HepG2 (cell line): ENCODE results near the gene HSF4. TPM values are rescaled to one million over a fixed set of nuclear protein-coding genes. Genes with fewer than 3 reads are reported as not detected.

Experiments
- ATRX ChIP-seq: sonication (generic); formaldehyde crosslinking; IDR thresholded peaks from 2 replicates; pipeline ENCODE4 v1.4.0; 2020; ENCODE audit warnings: missing genetic modification reagents, borderline replicate concordance
- ELK4 ChIP-seq: sonication (generic); formaldehyde crosslinking; IDR thresholded peaks from 2 replicates; pipeline ENCODE4 v1.9.0; 2021; ENCODE audit warnings: missing genetic modification reagents, borderline replicate concordance
- JUN ChIP-seq: sonication (generic); formaldehyde crosslinking; IDR thresholded peaks from 2 replicates; pipeline ENCODE4 v1.4.0; 2020; ENCODE audit warnings: mild to moderate bottlenecking, missing genetic modification reagents
- MED1 ChIP-seq: sonication (generic); formaldehyde crosslinking; IDR thresholded peaks from 2 replicates; pipeline ENCODE4 v1.4.0; 2020; ENCODE audit warnings: missing genetic modification reagents
- POLR2AphosphoS2 ChIP-seq: IDR thresholded peaks from 2 replicates; pipeline ENCODE4 v1.6.1; 2011; ENCODE audit warnings: low read depth, low read length, improper control_type of control experiment
- PTBP1 ChIP-seq: fragments of 200-400 bp; formaldehyde crosslinking; IDR thresholded peaks from 2 replicates; pipeline ENCODE4 v1.6.1; 2018; ENCODE audit warnings: low read length, low read depth; ENCODE audit not compliant: poor library complexity, severe bottlenecking
- SMYD3 ChIP-seq: sonication (generic); formaldehyde crosslinking; IDR thresholded peaks from 2 replicates; pipeline ENCODE4 v1.8.1; 2023; ENCODE audit warnings: mild to moderate bottlenecking, missing genetic modification reagents
- SNAPC2 ChIP-seq: sonication (generic); formaldehyde crosslinking; IDR thresholded peaks from 2 replicates; pipeline ENCODE4 v1.8.1; 2022; ENCODE audit warnings: mild to moderate bottlenecking, missing genetic modification reagents
- TP53 ChIP-seq: sonication (generic); formaldehyde crosslinking; conservative IDR thresholded peaks from 2 replicates; pipeline ENCODE4 v1.4.0; 2020; ENCODE audit warnings: missing genetic modification reagents
- YY1 ChIP-seq: IDR thresholded peaks from 2 replicates; pipeline ENCODE4 v1.6.1; 2011; ENCODE audit warnings: low read length, low read depth, moderate library complexity, mild to moderate bottlenecking; ENCODE audit not compliant: insufficient read depth, insufficient replicate concordance
- ZFP41 ChIP-seq: sonication (generic); formaldehyde crosslinking; IDR thresholded peaks from 2 replicates; pipeline ENCODE4 v1.4.0; 2020; ENCODE audit warnings: mild to moderate bottlenecking, missing genetic modification reagents, borderline replicate concordance
- ZNF350 ChIP-seq: sonication (generic); formaldehyde crosslinking; IDR thresholded peaks from 2 replicates; pipeline ENCODE4 v1.4.0; 2020; ENCODE audit warnings: mild to moderate bottlenecking, low read depth, missing genetic modification reagents, borderline replicate concordance
- ZNF362 ChIP-seq: sonication (generic); formaldehyde crosslinking; IDR thresholded peaks from 2 replicates; pipeline ENCODE4 v1.4.0; 2020; ENCODE audit warnings: missing genetic modification reagents, mild to moderate bottlenecking, borderline replicate concordance
- ZNF773 ChIP-seq: sonication (generic); formaldehyde crosslinking; IDR thresholded peaks from 2 replicates; pipeline ENCODE4 v1.4.0; 2020; ENCODE audit warnings: missing genetic modification reagents, borderline replicate concordance
- polyA plus RNA-seq, 8 experiments: library from polyadenylated mRNA; depleted of rRNA in 3 of 8; stranded (reverse) in 7 of 8; unstranded in 1 of 8; fragments of >200 nt; fragmentation: Illumina TruSeq in 4 of 8; extraction: Trizol in 4 of 8; gene quantifications; 2 replicates each; pipeline versions ENCODE4 v1.2.1 to v1.2.3, GENCODE V29; 2011 to 2016; ENCODE audit warnings: low read depth in 4 of 8, missing spikeins in 1 of 8, mixed read lengths in 1 of 8; ENCODE audit not compliant: insufficient read depth in 1 of 8
- total RNA-seq, 5 experiments: library from RNA; depleted of rRNA; stranded (reverse); fragments of >200 nt; fragmentation: Illumina TruSeq; extraction: Trizol; gene quantifications; 2 replicates each; pipeline ENCODE4 v1.2.3, GENCODE V29; 2016; ENCODE audit warnings: low read depth in 1 of 5
- TF ChIP-seq, protein P1 (sequence below): sonication (generic); formaldehyde crosslinking; IDR thresholded peaks from 2 replicates; pipeline ENCODE4 v1.4.0; 2020; ENCODE audit warnings: missing genetic modification reagents
- TF ChIP-seq, protein P2 (sequence below): sonication (generic); formaldehyde crosslinking; IDR thresholded peaks from 2 replicates; pipeline ENCODE4 v1.5.0; 2020; ENCODE audit warnings: mild to moderate bottlenecking, missing genetic modification reagents, borderline replicate concordance
- TF ChIP-seq, protein P3 (sequence below): sonication (generic); formaldehyde crosslinking; IDR thresholded peaks from 2 replicates; pipeline ENCODE4 v1.4.0; 2020; ENCODE audit warnings: missing genetic modification reagents

Gene HSF4
- total and polyA plus RNA-seq, 2 of the 13 experiments (the other 11 are each of a cell fraction or from before 2014, with no cell fraction given), result 3.5 to 16.9 TPM

DNA sequence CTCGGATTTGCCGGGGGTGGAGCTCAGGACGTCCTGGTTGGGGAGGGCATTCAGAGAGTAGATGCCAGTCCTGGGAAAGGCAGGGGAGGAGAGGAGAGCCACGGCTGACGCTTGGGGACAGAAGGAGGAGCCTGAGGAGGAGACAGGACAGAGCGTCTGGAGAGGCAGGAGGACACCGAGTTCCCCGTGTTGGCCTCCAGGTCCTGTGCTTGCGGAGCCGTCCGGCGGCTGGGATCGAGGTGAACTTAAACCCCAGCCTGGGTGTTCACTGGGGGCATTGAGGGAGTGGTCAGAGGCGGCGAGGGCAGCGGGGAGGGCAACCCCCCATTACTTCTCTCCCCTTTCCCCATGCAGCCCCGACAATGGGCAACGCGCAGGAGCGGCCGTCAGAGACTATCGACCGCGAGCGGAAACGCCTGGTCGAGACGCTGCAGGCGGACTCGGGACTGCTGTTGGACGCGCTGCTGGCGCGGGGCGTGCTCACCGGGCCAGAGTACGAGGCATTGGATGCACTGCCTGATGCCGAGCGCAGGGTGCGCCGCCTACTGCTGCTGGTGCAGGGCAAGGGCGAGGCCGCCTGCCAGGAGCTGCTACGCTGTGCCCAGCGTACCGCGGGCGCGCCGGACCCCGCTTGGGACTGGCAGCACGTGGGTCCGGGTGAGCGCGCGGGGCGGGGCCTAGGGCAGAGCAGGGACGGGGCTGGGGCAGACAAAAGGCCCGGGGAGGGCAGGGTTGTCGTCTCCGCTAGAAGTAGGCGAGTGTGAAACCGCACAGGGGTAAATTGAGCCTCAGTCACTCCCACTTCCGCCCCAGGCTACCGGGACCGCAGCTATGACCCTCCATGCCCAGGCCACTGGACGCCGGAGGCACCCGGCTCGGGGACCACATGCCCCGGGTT lies 9.5 kb downstream of the HSF4 start (continued):
- TF ChIP-seq ZNF362 (CRISPR knock-in tag) (peak; percentile 36; the same call in 1 of the 2 replicates), POLR2AphosphoS2 (no peak), SNAPC2 (CRISPR knock-in tag) (peak; percentile 96), SMYD3 (0 out of 2 replicates have a peak, but pooled peaks have one; percentile 32), ZFP41 (CRISPR knock-in tag) (peak; percentile 97), ZNF350 (CRISPR knock-in tag) (peak; percentile 96), MED1 (CRISPR knock-in tag) (peak; percentile 87), ZNF773 (CRISPR knock-in tag) (no peak), JUN (CRISPR knock-in tag) (no peak), YY1 (peak; percentile 48), TP53 (no peak; the same call in 1 of the 2 replicates), PTBP1 (peak; percentile 83), ELK4 (no peak), ATRX (no peak)
- TF ChIP-seq, protein P1, sequence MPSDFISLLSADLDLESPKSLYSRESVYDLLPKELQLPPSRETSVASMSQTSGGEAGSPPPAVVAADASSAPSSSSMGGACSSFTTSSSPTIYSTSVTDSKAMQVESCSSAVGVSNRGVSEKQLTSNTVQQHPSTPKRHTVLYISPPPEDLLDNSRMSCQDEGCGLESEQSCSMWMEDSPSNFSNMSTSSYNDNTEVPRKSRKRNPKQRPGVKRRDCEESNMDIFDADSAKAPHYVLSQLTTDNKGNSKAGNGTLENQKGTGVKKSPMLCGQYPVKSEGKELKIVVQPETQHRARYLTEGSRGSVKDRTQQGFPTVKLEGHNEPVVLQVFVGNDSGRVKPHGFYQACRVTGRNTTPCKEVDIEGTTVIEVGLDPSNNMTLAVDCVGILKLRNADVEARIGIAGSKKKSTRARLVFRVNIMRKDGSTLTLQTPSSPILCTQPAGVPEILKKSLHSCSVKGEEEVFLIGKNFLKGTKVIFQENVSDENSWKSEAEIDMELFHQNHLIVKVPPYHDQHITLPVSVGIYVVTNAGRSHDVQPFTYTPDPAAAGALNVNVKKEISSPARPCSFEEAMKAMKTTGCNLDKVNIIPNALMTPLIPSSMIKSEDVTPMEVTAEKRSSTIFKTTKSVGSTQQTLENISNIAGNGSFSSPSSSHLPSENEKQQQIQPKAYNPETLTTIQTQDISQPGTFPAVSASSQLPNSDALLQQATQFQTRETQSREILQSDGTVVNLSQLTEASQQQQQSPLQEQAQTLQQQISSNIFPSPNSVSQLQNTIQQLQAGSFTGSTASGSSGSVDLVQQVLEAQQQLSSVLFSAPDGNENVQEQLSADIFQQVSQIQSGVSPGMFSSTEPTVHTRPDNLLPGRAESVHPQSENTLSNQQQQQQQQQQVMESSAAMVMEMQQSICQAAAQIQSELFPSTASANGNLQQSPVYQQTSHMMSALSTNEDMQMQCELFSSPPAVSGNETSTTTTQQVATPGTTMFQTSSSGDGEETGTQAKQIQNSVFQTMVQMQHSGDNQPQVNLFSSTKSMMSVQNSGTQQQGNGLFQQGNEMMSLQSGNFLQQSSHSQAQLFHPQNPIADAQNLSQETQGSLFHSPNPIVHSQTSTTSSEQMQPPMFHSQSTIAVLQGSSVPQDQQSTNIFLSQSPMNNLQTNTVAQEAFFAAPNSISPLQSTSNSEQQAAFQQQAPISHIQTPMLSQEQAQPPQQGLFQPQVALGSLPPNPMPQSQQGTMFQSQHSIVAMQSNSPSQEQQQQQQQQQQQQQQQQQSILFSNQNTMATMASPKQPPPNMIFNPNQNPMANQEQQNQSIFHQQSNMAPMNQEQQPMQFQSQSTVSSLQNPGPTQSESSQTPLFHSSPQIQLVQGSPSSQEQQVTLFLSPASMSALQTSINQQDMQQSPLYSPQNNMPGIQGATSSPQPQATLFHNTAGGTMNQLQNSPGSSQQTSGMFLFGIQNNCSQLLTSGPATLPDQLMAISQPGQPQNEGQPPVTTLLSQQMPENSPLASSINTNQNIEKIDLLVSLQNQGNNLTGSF (CRISPR knock-in tag), result no peak; the same call in 1 of the 2 replicates
- TF ChIP-seq, protein P2, sequence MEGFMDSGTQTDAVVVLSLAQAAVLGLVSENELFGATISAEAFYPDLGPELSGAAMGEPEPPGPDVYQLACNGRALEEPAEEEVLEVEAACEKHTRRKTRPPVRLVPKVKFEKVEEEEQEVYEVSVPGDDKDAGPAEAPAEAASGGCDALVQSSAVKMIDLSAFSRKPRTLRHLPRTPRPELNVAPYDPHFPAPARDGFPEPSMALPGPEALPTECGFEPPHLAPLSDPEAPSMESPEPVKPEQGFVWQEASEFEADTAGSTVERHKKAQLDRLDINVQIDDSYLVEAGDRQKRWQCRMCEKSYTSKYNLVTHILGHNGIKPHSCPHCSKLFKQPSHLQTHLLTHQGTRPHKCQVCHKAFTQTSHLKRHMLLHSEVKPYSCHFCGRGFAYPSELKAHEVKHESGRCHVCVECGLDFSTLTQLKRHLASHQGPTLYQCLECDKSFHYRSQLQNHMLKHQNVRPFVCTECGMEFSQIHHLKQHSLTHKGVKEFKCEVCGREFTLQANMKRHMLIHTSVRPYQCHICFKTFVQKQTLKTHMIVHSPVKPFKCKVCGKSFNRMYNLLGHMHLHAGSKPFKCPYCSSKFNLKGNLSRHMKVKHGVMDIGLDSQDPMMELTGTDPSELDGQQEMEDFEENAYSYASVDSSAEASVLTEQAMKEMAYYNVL, result peak; percentile 77; the same call in 1 of the 2 replicates
- TF ChIP-seq, protein P3, sequence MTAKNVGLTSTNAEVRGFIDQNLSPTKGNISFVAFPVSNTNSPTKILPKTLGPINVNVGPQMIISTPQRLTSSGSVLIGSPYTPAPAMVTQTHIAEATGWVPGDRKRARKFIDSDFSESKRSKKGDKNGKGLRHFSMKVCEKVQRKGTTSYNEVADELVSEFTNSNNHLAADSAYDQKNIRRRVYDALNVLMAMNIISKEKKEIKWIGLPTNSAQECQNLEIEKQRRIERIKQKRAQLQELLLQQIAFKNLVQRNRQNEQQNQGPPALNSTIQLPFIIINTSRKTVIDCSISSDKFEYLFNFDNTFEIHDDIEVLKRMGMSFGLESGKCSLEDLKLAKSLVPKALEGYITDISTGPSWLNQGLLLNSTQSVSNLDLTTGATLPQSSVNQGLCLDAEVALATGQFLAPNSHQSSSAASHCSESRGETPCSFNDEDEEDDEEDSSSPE (CRISPR knock-in tag), result peak; percentile 90
